ENCODE data around the gene ITPR2.
"Not testable (repeated sequence)": the region's sequence is repeated elsewhere in the genome, so short reads cannot be mapped to it uniquely, and the experiment has no call there.

Gene ITPR2

GRCh38 chr12:26868447-26869103 is 35.6 kb upstream of the ITPR2 start:
- H3K27me3 ChIP-seq (ENCODE audit: control insufficient read depth in 5 of 5, insufficient read depth in 4 of 5, low read length in 5 of 5) = no peaks in the 10 kb centered on the region
- peaks cover 0 to 18% (median 9%) of the 10 kb centered on the region in 5 donors for H3K4me1 ChIP-seq (ENCODE audit: control insufficient read depth in 5 of 5, insufficient read depth in 5 of 5, low read length in 5 of 5)
- no peak overlapping the region for H3K9ac ChIP-seq (ENCODE audit: low read length in 5 of 5)
- no peak overlapping the region for H3K4me3 ChIP-seq (ENCODE audit: low read depth in 1 of 5, low read length in 5 of 5)
- no peaks in the 10 kb centered on the region for H3K36me3 ChIP-seq (ENCODE audit: control insufficient read depth in 5 of 5, insufficient read depth in 5 of 5, low read length in 5 of 5)
- H3K27ac ChIP-seq (ENCODE audit: low read depth, low read length) = no peak overlapping the region
- H3K9me3 ChIP-seq (ENCODE audit: control insufficient read depth in 5 of 5, low read length in 5 of 5) = no peaks in the 10 kb centered on the region

DNA sequence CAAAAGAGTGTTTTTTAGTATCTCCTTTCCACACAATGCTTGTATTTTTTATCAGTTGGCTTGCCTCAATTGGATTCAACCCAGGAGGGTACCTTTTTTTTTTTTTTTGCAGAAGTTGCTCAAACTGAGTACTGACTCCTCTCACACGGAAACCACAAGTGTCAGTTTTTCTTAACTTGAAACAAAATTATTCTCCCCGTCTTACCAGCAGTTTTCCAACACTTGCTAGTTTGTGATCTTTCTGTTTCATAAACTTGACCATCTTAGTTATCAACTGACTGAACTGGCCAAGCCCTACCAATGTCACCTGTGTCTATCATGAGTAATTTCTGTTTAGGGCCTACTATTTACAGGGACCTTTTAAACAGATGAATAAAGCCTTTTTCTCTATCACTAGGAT is 34.1 kb upstream of the ITPR2 start:
- no peak overlapping the region for H3K4me3 ChIP-seq (ENCODE audit: low read depth in 1 of 5, low read length in 5 of 5)
- no peak overlapping the region for H3K9ac ChIP-seq (ENCODE audit: low read length in 5 of 5)
- no peaks in the 10 kb centered on the region for H3K36me3 ChIP-seq (ENCODE audit: control insufficient read depth in 5 of 5, insufficient read depth in 5 of 5, low read length in 5 of 5)
- H3K9me3 ChIP-seq (ENCODE audit: control insufficient read depth in 5 of 5, low read length in 5 of 5) = no peaks in the 10 kb centered on the region
- H3K27ac ChIP-seq (ENCODE audit: low read depth, low read length) = no peak overlapping the region
- H3K4me1 ChIP-seq (ENCODE audit: control insufficient read depth in 5 of 5, insufficient read depth in 5 of 5, low read length in 5 of 5) = peaks cover 0 to 18% (median 9%) of the 10 kb centered on the region in 5 donors
- no peaks in the 10 kb centered on the region for H3K27me3 ChIP-seq (ENCODE audit: control insufficient read depth in 5 of 5, insufficient read depth in 4 of 5, low read length in 5 of 5)

DNA sequence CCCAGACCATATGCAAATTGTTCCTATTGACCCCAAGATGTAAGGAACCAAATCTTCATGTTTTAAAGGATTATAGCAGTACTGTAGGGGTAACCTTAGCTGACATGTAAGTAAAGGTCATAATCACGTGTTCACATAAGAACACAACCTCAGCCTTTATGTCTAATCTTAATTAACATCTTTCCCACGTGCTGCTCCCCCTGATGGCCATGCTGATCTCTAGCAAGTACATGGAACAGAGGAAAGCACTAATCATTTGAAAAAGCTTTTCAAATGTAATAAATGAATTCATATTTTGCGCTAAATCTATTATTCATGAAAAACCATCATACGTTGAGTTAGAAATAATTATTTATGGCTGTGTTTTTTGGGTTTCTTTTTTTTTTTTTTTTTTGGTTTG is 30.5 kb upstream of the ITPR2 start:
- no peak overlapping the region for H3K4me3 ChIP-seq (ENCODE audit: low read depth in 1 of 5, low read length in 5 of 5)
- H3K36me3 ChIP-seq (ENCODE audit: control insufficient read depth in 5 of 5, insufficient read depth in 5 of 5, low read length in 5 of 5) = no peaks in the 10 kb centered on the region
- H3K27me3 ChIP-seq (ENCODE audit: control insufficient read depth in 5 of 5, insufficient read depth in 4 of 5, low read length in 5 of 5) = no peaks in the 10 kb centered on the region
- no peaks in the 10 kb centered on the region for H3K4me1 ChIP-seq (ENCODE audit: control insufficient read depth in 5 of 5, insufficient read depth in 5 of 5, low read length in 5 of 5)
- peaks cover 0 to 4% (median 0%) of the 10 kb centered on the region in 5 donors for H3K9me3 ChIP-seq (ENCODE audit: control insufficient read depth in 5 of 5, low read length in 5 of 5)
- no peak overlapping the region for H3K27ac ChIP-seq (ENCODE audit: low read depth, low read length)
- no peak overlapping the region for H3K9ac ChIP-seq (ENCODE audit: low read length in 5 of 5)

GRCh38 chr12:26862787-26863186 is 29.8 kb upstream of the ITPR2 start:
- H3K4me1 ChIP-seq (ENCODE audit: control insufficient read depth in 5 of 5, insufficient read depth in 5 of 5, low read length in 5 of 5); H3K27ac ChIP-seq (ENCODE audit: low read depth, low read length); H3K36me3 ChIP-seq (ENCODE audit: control insufficient read depth in 5 of 5, insufficient read depth in 5 of 5, low read length in 5 of 5); H3K4me3 ChIP-seq (ENCODE audit: low read depth in 1 of 5, low read length in 5 of 5); H3K9ac ChIP-seq (ENCODE audit: low read length in 5 of 5); H3K27me3 ChIP-seq (ENCODE audit: control insufficient read depth in 5 of 5, insufficient read depth in 4 of 5, low read length in 5 of 5); H3K9me3 ChIP-seq (ENCODE audit: control insufficient read depth in 5 of 5, low read length in 5 of 5): not testable (repeated sequence)

DNA sequence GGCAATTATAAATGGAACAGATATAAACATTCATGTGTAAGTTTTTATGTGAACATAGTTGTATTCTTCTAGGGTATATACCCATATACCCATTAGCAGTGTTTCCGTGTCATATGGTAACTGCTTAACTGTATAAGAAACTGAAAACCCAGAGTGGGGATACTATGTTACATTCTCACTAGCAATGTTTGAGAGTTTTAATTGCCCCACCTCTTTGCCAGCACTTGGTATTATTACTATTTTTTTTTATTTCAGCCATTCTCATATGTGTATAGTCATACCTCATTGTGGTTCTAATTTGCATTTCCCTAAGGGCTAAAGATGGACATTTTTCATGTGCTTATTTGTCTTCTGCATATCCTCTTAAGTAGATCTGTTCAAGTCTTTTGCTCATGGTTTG is 28.7 kb upstream of the ITPR2 start:
- Histone ChIP-seq H3K4me1 (ENCODE audit: control insufficient read depth in 5 of 5, insufficient read depth in 5 of 5, low read length in 5 of 5) (peaks cover 0 to 8% (median 1%) of the 10 kb centered on the region in 5 donors), H3K4me3 (ENCODE audit: low read depth in 1 of 5, low read length in 5 of 5) (no peak overlapping the region), H3K9me3 (ENCODE audit: control insufficient read depth in 5 of 5, low read length in 5 of 5) (peaks cover 0 to 5% (median 0%) of the 10 kb centered on the region in 5 donors), H3K27ac (ENCODE audit: low read depth, low read length) (no peak overlapping the region), H3K36me3 (ENCODE audit: control insufficient read depth in 5 of 5, insufficient read depth in 5 of 5, low read length in 5 of 5) (no peaks in the 10 kb centered on the region), H3K27me3 (ENCODE audit: control insufficient read depth in 5 of 5, insufficient read depth in 4 of 5, low read length in 5 of 5) (no peaks in the 10 kb centered on the region), H3K9ac (ENCODE audit: low read length in 5 of 5) (no peak overlapping the region)

DNA sequence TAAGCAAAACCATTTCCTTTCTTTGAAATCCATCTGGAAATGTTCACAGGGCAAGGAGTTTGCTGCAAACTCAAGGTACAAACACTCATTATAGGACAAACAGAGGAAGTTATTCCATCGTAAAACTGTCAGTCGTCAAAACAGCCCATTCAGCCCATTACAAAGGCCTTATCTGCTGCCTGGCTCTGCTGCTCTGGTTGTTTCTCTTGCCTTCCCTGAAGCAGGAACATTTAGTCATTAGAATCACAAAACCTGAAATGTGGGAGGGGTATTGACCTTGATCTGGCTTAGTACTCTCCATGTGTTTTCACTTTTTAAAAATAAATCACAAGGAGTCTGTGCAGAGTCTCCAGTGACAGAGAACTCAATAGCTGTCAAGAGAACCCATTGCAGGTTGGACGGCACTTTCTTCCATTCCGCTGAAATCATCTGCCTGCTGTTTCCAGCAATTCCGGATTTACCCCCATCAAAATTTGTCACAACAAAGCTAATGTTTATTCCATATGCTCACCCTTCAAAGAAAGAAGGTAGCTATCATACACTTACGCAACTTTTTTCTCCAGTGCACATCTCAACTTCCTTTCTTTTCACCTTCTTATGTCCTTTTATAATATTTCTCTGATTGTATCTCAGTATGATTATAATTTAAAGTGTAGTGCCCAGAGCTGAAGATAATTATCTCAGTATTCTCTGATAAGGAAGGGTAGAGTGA is 24.6 kb upstream of the ITPR2 start:
- Histone ChIP-seq H3K36me3 (ENCODE audit: control insufficient read depth in 5 of 5, insufficient read depth in 5 of 5, low read length in 5 of 5) (no peaks in the 10 kb centered on the region), H3K9ac (ENCODE audit: low read length in 5 of 5) (no peak overlapping the region), H3K27ac (ENCODE audit: low read depth, low read length) (no peak overlapping the region), H3K27me3 (ENCODE audit: control insufficient read depth in 5 of 5, insufficient read depth in 4 of 5, low read length in 5 of 5) (no peaks in the 10 kb centered on the region), H3K9me3 (ENCODE audit: control insufficient read depth in 5 of 5, low read length in 5 of 5) (peaks cover 0 to 5% (median 0%) of the 10 kb centered on the region in 5 donors), H3K4me1 (ENCODE audit: control insufficient read depth in 5 of 5, insufficient read depth in 5 of 5, low read length in 5 of 5) (peaks cover 2 to 21% (median 14%) of the 10 kb centered on the region in 5 donors), H3K4me3 (ENCODE audit: low read depth in 1 of 5, low read length in 5 of 5) (no peak overlapping the region)

DNA sequence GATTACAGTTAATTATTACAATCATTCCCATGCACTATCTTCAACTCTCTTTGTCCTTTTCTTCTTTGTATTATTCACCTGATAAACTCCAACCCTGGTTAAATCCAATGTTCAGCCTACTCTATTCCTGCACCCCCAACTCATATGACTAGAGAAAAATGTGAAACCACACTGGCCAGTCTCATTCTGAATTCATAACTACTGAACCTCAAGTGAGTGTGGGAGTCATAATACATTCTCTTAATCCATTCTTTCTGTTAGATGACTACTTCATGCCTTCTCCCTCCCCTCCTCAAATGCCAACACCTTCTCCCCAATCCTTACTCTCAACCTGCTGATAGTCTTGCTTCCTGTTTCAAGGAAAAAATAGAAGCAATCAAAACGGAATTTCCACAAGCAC is 22.3 kb upstream of the ITPR2 start:
- peaks cover 0 to 5% (median 0%) of the 10 kb centered on the region in 5 donors for H3K9me3 ChIP-seq (ENCODE audit: control insufficient read depth in 5 of 5, low read length in 5 of 5)
- no peak overlapping the region for H3K4me3 ChIP-seq (ENCODE audit: low read depth in 1 of 5, low read length in 5 of 5)

DNA sequence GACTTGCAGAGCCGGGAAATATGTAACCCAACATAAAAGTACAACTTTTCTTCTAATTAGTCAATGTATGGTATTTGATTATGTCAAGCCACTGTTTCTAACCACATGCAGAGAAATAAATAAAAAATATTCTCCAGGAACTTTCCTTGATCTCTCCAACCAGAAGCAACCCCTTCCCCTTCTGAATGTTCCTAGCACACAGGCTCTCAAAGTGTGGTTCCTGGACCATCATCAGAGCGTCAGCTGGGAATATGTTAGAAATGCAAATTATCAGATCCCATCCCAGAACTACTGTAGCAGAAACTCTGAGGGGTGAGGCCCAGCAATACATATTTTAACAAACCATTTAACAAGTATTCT is 21.0 kb upstream of the ITPR2 start:
- Histone ChIP-seq H3K4me3 (ENCODE audit: low read depth in 1 of 5, low read length in 5 of 5) (peak overlapping the region in 1 of 5 donors; percentile 12), H3K4me1 (ENCODE audit: control insufficient read depth in 5 of 5, insufficient read depth in 5 of 5, low read length in 5 of 5) (peaks cover 2 to 21% (median 15%) of the 10 kb centered on the region in 5 donors), H3K27ac (ENCODE audit: low read depth, low read length) (no peak overlapping the region), H3K36me3 (ENCODE audit: control insufficient read depth in 5 of 5, insufficient read depth in 5 of 5, low read length in 5 of 5) (no peaks in the 10 kb centered on the region), H3K9me3 (ENCODE audit: control insufficient read depth in 5 of 5, low read length in 5 of 5) (peaks cover 0 to 5% (median 0%) of the 10 kb centered on the region in 5 donors), H3K9ac (ENCODE audit: low read length in 5 of 5) (no peak overlapping the region), H3K27me3 (ENCODE audit: control insufficient read depth in 5 of 5, insufficient read depth in 4 of 5, low read length in 5 of 5) (no peaks in the 10 kb centered on the region)

More for the DNA sequence above, 22.3 kb upstream of the ITPR2 start:
- Histone ChIP-seq H3K9ac (ENCODE audit: low read length in 5 of 5) (no peak overlapping the region), H3K27ac (ENCODE audit: low read depth, low read length) (no peak overlapping the region), H3K4me1 (ENCODE audit: control insufficient read depth in 5 of 5, insufficient read depth in 5 of 5, low read length in 5 of 5) (peaks cover 2 to 21% (median 15%) of the 10 kb centered on the region in 5 donors), H3K36me3 (ENCODE audit: control insufficient read depth in 5 of 5, insufficient read depth in 5 of 5, low read length in 5 of 5) (no peaks in the 10 kb centered on the region), H3K27me3 (ENCODE audit: control insufficient read depth in 5 of 5, insufficient read depth in 4 of 5, low read length in 5 of 5) (no peaks in the 10 kb centered on the region)

DNA sequence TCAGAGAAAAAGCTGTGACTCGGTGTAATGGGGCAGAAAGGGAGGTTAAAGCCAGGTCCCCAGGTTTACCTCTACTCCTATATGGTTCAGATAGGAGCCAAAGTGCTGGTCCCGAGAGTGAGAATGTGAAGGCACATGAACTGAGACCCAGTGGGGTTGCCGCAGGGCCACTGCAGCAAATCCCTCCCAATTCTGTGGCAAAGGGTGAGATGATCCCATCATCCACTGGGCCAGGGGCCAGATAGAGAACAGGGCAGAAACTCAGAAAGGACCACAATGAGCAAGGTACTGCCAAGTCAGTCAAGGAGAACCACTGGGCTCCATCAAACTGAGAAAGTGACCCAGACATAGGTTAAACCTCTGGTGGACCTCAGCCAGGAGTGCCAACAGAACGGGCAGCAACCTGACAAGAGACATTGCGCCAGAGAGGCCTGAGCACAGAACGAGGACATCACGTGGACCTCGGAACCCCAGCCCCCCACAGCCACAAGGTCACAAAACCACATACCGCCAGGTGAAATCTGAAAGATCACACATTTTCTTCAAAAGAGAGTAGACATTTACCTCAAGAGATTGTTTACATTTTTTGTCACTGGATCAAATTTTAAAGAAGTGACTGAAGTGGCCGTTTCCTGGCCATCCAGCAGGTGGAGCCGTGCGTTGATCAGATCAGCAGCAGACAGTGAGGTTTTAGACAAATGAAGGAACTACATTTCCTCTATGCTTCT is 20.5 kb upstream of the ITPR2 start:
- Histone ChIP-seq H3K9me3 (ENCODE audit: control insufficient read depth in 5 of 5, low read length in 5 of 5) (peaks cover 0 to under 1% (median 0%) of the 10 kb centered on the region in 5 donors), H3K27ac (ENCODE audit: low read depth, low read length) (peak overlapping the region; percentile 24), H3K4me1 (ENCODE audit: control insufficient read depth in 5 of 5, insufficient read depth in 5 of 5, low read length in 5 of 5) (peaks cover 2 to 21% (median 15%) of the 10 kb centered on the region in 5 donors), H3K4me3 (ENCODE audit: low read depth in 1 of 5, low read length in 5 of 5) (peak overlapping the region in 4 of 5 donors; percentile 12 to 46 (median 30)), H3K27me3 (ENCODE audit: control insufficient read depth in 5 of 5, insufficient read depth in 4 of 5, low read length in 5 of 5) (no peaks in the 10 kb centered on the region), H3K9ac (ENCODE audit: low read length in 5 of 5) (peak overlapping the region in 1 of 5 donors; percentile 24), H3K36me3 (ENCODE audit: control insufficient read depth in 5 of 5, insufficient read depth in 5 of 5, low read length in 5 of 5) (no peaks in the 10 kb centered on the region)

All from subcutaneous abdominal adipose tissue (tissue), 5 donors.